SW 1271 (cell line): ENCODE data around the gene SNX9.
A peak's percentile ranks its signal among the peaks of the same experiment; 100 is the strongest.
"Not testable (repeated sequence)": the region's sequence is repeated elsewhere in the genome, so short reads cannot be mapped to it uniquely, and the experiment has no call there.

Source experiments
- DNase-seq, 2 experiments: peaks; one replicate each; lab custom pipeline; 2025; lab: John Stamatoyannopoulos, UW

Gene SNX9

GRCh38 chr6:157831424-157832249 is 8.6 kb downstream of the SNX9 start:
- DNase-seq = peak in 1 of 2 experiments; percentile 12

GRCh38 chr6:157832250-157832967 is 9.4 kb downstream of the SNX9 start:
- no peak for DNase-seq

GRCh38 chr6:157834549-157834948 is 11.5 kb downstream of the SNX9 start:
- DNase-seq = no peak

- no peak for DNase-seq
These were observed 15.8 kb downstream of the SNX9 start for GRCh38 chr6:157838718-157839430.

GRCh38 chr6:157839606-157840005 is 16.6 kb downstream of the SNX9 start:
- no peak for DNase-seq

GRCh38 chr6:157840261-157840660 is 17.2 kb downstream of the SNX9 start:
- no peak for DNase-seq

GRCh38 chr6:157840776-157841175 is 17.7 kb downstream of the SNX9 start:
- peak in 1 of 2 experiments; percentile 46 for DNase-seq

GRCh38 chr6:157841211-157841840 is 18.3 kb downstream of the SNX9 start:
- DNase-seq = peak in 1 of 2 experiments; percentile 19

GRCh38 chr6:157842212-157842611 is 19.2 kb downstream of the SNX9 start:
- no peak for DNase-seq

- DNase-seq = not testable (repeated sequence)
These were observed 21.1 kb downstream of the SNX9 start for GRCh38 chr6:157844196-157844595.

GRCh38 chr6:157845493-157846259 is 22.6 kb downstream of the SNX9 start:
- no peak for DNase-seq

- no peak for DNase-seq
These were observed 24.8 kb downstream of the SNX9 start for GRCh38 chr6:157847846-157848245.

GRCh38 chr6:157848693-157849092 is 25.6 kb downstream of the SNX9 start:
- no peak for DNase-seq

GRCh38 chr6:157849288-157850017 is 26.4 kb downstream of the SNX9 start:
- no peak for DNase-seq

GRCh38 chr6:157850030-157850429 is 27.0 kb downstream of the SNX9 start:
- DNase-seq = no peak

- no peak for DNase-seq
These were observed 30.2 kb downstream of the SNX9 start for GRCh38 chr6:157853018-157853805.

- DNase-seq = no peak
These were observed 31.0 kb downstream of the SNX9 start for GRCh38 chr6:157853902-157854502.

GRCh38 chr6:157855325-157855724 is 32.3 kb downstream of the SNX9 start:
- no peak for DNase-seq

GRCh38 chr6:157855804-157856203 is 32.8 kb downstream of the SNX9 start:
- DNase-seq = not testable (repeated sequence)
